NCI-H226 (cell line): ENCODE measurements around the gene VENTX.
"Not testable (repeated sequence)": the region's sequence is repeated elsewhere in the genome, so short reads cannot be mapped to it uniquely, and the experiment has no call there.

ENCODE experiments used
- DNase-seq: peaks from one replicate; pipeline ENCODE4 v3.0.0-alpha.2; 2015

VENTX gene

DNA sequence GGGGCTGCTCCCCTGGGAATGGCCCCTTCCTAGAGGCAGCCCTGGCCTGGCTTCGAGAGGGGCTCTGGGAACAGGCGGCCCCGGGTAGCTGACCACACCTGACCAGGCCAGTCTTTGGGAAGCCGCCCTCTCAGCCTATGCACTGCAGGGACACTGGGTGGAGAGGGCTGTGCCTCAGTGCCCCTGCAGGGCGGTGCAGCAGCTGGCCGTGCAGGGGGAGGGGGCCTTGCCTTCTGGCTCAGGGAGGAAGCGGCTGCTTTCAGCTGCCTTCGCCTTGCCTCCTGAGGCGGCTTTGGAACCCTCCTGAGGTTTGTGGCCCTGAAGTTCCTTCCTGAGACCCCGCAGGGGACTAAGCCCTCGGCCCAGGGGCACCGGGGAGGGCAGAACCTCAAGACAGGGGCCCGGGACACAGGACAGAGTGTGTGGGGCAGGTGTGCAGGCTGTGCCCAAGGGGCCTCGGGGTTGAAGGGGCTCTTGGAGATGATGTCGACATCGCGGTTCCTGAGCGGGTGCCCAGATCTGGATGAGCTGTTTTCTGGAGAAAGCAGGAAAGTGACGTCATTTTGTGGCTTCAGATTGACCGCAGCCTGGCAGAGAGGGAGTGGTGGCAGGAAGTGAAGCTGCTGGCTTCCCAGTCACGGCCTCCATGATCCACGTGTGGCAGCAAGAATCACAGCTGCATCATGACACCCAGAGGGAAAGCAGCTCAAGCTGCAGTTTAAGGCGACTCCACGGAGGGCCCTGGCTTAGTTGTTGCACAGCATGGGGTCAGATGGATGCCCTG is 21.4 kb downstream of the VENTX start:
- peak; percentile 90 for DNase-seq

- no peak for DNase-seq
Measured at GRCh38 chr10:133259602-133259989, 21.9 kb downstream of the VENTX start.

- peak; percentile 39 for DNase-seq
Measured at GRCh38 chr10:133260895-133261725, 23.5 kb downstream of the VENTX start.

DNA sequence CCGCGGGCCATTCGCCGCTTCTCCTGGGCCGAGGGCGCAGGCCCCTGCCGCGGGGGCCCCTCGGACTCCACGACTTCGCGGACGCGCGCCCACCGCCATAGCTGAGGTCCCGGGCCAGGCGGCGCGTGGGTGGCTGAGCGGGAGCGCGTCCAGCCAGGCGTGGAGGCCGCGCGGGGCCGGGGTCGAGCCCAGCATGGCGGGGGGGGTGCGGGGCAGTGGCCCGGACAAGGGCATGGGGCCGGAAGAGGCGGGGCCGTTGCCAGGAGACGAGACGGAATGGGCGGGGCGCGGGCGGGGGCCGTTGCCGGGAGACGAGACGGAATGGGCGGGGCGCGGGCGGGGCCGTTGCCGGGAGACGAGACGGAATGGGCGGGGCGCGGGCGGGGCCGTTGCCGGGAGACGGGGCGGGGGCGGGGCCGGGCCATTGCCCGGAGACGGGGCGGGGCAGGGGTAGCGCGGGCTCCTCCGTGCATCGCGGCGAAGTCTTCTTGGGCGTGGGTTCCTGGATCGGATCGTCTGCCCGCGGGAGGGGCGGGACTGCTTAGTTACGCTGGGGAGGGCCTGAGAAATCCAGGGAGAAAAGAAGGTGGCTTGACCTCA is 24.2 kb downstream of the VENTX start:
- DNase-seq = peak; percentile 16

DNA sequence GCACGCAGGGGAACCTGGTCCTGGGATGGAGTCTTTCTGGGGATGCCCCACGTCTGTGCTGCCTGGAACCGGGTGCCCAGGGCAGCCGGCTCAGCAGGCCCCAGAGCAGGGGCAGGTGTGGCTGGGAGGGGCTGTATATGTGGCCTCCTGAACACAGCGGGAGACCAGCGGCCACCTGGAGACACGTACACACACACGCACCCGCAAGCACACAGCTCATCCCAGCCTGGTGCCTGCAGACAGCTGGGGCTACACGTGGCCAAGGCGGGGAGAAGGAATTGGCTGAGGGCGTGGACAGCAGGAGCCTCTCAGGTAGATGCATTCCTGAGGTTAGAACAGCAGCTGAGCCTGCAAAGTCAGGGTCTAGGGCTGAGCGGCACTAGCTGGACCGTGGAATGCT is 25.0 kb downstream of the VENTX start:
- no peak for DNase-seq

DNA sequence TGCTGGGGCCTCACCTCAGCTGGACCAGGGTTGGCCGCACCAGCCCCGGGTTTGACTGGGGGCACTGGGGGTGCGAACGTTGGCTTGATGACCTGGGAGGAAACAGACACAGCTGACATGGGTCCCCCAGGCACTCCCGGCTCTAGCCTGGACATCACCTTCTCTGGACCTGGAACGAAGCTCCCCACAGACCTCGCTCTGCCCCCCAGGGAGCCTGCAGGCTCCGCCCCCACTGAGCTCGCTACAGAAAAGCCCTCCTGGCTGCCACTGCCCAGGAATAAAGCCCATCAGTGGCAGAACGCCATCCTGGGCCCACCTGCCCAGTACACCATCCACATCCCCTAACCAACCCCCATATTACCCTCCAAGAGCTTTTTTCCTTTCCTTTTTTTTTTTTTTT is 26.0 kb downstream of the VENTX start:
- DNase-seq = no peak

GRCh38 chr10:133264461-133264860 is 26.8 kb downstream of the VENTX start:
- DNase-seq = no peak

- DNase-seq = not testable (repeated sequence)
Measured at GRCh38 chr10:133265052-133265451, 27.4 kb downstream of the VENTX start.

- no peak for DNase-seq
Measured at GRCh38 chr10:133266056-133266795, 28.6 kb downstream of the VENTX start.

- DNase-seq = no peak
Measured at GRCh38 chr10:133267293-133267692, 29.6 kb downstream of the VENTX start.

DNA sequence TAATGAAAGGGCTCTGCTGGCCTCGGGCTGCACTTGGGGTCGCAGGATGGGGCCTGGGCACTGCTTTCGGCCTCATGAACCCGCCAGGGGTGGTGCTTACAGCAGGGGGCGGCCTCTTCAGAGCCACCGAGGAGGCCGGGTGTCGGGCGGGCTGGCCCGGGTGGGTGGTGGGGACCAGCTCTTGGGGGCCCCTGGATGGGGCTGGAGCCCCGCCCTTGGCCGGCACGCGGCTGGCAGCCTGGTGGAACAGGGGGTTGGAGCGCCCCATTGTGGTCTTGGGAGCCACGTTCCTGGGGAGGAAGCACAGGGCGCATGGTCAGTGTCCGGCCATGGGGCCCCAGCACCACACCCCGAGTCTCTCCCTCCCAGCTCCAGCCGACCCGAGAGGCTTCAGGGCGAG is 30.2 kb downstream of the VENTX start:
- DNase-seq = no peak

DNA sequence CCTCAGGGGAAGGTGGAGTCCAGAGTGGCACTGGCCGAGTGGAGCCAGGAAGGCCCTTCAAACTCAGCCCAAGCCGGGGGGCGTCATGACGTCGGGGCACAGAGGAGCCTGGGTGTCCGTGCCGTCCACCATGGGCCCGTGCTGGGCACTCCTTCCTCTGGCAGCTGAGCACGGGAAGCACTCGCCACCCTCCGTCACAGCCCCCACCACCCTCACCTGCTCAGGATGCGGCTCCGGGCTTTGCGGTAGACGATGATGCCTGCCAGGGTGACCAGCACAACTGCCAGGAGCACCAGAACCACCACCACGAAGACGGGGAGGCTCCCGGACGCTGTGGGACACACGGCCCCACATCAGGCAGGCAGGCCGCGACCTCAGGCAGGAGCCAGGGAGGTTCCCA is 30.9 kb downstream of the VENTX start:
- DNase-seq = no peak

DNA sequence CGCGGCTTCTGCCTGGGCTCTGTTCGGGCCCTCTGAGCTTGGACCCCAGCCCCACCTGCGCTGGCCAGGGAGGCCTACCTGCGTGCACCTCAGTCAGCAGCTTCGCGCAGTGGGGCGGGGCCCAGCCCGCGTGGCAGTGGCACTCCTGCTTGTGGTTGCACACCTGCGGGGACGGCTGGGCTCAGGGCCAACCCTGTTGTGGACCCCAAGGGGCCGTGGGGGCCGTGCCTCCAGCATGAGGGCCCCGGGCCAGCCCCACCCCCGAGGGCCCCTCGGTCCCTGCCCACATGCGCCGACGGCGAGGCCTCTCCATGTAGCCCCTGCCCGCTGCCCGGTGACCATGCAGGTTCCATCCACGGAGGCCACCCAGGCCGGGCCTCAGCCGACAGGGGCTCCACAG is 31.7 kb downstream of the VENTX start:
- DNase-seq = no peak

DNA sequence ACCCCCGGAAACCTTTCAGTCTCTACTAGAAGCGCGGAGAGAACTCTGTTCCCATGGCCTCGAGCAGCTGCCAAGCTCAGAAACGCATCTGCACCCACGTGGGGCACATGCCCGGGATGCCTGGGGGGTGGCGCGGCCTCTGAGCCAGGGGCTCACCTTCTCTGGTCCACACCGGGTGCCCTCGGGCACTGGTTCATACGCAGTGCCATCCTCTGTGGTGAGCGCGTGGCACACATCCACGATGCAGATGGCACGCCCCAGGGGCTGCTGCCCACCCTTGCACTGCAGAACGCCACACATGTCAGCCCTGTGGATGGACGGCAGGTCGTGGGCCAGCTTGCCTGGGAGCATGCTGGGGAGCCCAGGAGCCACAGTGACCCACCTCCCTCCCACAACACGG is 32.5 kb downstream of the VENTX start:
- DNase-seq = no peak

GRCh38 chr10:133270773-133271297 is 33.2 kb downstream of the VENTX start:
- DNase-seq = no peak

GRCh38 chr10:133271521-133272300 is 34.1 kb downstream of the VENTX start:
- no peak for DNase-seq

DNA sequence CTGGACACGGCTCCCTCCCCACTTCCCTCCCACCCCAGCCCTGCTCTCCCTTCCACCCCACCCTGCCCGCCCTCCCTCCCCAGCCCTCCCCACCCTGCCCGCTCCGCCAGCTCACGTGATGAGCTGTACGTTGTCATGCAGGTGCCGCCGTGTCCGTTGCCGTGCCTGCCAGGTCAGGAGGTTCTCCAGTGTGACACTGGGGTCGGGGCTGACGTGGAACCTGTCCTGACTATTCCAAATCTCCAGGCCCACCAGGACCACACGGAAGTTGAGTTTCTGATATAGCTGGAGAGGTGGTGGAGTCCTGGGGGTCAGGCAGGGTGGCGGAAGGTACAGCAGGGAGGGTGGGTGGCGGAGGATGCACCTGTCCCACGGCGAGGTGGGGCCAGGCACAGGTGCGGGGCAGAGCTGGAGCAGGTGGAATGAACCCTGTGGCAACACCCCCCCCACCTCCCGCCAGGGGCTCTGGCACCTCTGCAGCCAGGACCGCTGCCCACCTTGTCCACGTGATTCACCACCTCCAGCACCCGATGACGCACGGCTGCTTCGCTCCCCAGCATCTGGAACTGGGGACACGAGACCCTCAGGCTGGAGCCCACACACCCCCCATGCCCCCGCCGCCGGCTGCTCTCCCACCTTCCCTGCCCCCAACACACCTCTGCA is 34.8 kb downstream of the VENTX start:
- DNase-seq = no peak

DNA sequence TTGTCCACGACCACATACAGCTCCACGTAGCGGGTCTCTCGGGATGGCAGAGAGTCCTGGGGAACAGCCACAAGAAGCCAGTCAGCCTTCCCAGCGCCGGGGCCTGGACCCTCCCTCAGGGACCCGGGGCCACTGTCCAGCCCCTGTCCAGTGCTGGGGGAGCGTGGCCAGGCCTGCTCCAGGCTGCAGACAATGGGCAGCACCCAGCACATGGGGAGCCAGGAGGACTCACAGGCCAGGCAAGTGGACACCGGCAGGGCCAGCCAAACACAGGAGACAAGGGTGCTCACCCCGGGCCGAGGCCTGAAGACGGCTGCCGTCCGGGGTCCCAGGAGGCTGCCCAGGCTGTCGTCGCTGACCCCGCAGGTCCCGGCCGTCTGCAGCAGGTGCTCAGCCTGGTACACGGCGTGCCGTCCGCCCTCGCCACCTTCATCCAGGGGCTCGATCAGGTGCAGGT is 35.3 kb downstream of the VENTX start:
- no peak for DNase-seq

DNA sequence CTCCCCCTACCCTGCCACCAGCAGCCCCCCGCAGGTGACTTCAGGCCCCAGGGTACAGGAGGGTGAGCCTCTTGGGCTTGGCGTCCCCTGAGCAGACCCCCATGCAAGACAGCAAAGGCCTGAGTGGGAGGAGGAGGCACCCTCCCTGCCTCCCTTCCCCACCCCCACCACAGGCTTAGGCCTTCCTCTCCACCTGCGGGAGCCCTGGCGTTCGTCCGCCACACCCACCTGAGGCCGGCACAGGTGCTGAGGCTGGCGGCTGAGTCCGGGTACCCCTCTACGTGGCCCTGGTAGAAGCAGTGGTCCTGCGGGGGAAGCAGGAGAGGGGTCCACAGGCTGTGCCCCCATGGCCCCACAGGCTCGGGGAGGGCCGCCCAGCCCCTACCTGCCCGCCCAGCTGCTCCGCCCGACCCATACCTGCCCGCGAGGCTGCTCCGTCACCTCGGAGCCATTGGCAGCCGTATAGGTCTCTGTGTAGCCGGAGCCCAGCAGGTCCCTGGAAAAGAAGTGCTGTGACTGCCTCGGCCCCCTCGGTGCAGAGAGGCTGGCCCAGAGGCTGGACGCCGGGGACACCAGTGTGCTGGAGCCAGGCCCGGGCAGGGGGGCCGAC is 36.0 kb downstream of the VENTX start:
- no peak for DNase-seq

GRCh38 chr10:133274751-133275683 is 37.4 kb downstream of the VENTX start:
- DNase-seq = peak; percentile 30
